ENCODE measurements around the gene NCR2.

Gene NCR2

GRCh38 chr6:41346441-41346840 lies 11.0 kb downstream of the NCR2 start:
- H4K20me1 ChIP-seq (ENCODE audit: insufficient read depth, low read length): no peaks in the 10 kb centered on the region
- H3K9me3 ChIP-seq (ENCODE audit: low read length): no peaks in the 10 kb centered on the region
- H2AFZ ChIP-seq (ENCODE audit: low read length): no peak overlapping the region
- peaks cover 5% of the 10 kb centered on the region for H3K27me3 ChIP-seq (ENCODE audit: insufficient read depth, low read length)
- no peak for TF ChIP-seq EZH2 (IDR thresholded peaks at IDR 0.05; ENCODE audit: borderline replicate concordance, low read length)
- TF ChIP-seq, protein P1, sequence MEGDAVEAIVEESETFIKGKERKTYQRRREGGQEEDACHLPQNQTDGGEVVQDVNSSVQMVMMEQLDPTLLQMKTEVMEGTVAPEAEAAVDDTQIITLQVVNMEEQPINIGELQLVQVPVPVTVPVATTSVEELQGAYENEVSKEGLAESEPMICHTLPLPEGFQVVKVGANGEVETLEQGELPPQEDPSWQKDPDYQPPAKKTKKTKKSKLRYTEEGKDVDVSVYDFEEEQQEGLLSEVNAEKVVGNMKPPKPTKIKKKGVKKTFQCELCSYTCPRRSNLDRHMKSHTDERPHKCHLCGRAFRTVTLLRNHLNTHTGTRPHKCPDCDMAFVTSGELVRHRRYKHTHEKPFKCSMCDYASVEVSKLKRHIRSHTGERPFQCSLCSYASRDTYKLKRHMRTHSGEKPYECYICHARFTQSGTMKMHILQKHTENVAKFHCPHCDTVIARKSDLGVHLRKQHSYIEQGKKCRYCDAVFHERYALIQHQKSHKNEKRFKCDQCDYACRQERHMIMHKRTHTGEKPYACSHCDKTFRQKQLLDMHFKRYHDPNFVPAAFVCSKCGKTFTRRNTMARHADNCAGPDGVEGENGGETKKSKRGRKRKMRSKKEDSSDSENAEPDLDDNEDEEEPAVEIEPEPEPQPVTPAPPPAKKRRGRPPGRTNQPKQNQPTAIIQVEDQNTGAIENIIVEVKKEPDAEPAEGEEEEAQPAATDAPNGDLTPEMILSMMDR (IDR thresholded peaks at IDR 0.05; ENCODE audit: low read length): no peak
- no peaks in the 10 kb centered on the region for H3K36me3 ChIP-seq (ENCODE audit: insufficient read depth, low read length)
- H3K4me2 ChIP-seq (ENCODE audit: low read length): no peak overlapping the region
- no peaks in the 10 kb centered on the region for H3K9me2 ChIP-seq (ENCODE audit: low read depth, low read length)
- no peak overlapping the region for H3K4me3 ChIP-seq (ENCODE audit: low read depth, low read length, poor library complexity, severe bottlenecking)
- no peak overlapping the region for H3K27ac ChIP-seq (ENCODE audit: low read depth, low read length, poor library complexity, severe bottlenecking)
- no peaks in the 10 kb centered on the region for H3F3A ChIP-seq (ENCODE audit: insufficient read depth, low read length)
- H3K9ac ChIP-seq (ENCODE audit: low read length): no peak overlapping the region
- no peaks in the 10 kb centered on the region for H3K4me1 ChIP-seq (ENCODE audit: insufficient read depth, low read length, severe bottlenecking)
- no peaks in the 10 kb centered on the region for H3K79me2 ChIP-seq (ENCODE audit: insufficient read depth, low read length)

DNA sequence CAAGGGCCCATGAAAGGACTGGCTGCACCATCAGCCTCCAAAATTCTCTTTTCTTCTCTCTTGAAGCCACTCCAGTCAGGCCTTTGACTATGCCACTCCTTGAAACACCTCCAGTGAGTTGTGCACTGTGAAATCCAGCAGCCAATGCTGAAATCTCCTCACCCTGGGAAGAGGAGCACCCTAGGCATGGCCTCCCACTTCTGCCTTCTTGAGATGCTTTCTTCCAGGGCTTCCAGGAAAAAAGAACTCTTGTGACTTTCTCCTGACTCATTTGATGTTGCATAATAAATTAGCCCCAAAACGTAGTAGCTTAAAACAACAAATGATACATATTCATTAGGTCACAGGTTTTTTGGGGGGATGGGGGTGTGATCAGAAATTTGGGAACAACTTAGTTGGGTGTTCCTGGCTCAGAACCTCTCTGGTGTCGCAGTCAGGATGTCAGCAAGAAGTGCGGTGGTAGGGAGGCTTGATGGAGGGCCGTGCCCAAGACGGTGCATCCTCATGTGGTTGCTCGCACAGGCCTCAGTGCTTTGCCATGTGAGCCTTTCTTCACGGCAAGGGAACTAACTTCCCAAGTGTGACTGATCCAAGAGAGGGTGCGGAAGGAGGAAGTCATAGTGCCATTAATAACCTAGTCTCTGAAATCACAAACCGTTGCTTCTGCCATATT lies 12.1 kb downstream of the NCR2 start:
- Histone ChIP-seq H3K9me2 (ENCODE audit: low read depth, low read length) (no peaks in the 10 kb centered on the region), H3K36me3 (ENCODE audit: insufficient read depth, low read length) (no peaks in the 10 kb centered on the region), H3F3A (ENCODE audit: insufficient read depth, low read length) (no peaks in the 10 kb centered on the region), H3K9me3 (ENCODE audit: low read length) (no peaks in the 10 kb centered on the region), H3K27me3 (ENCODE audit: insufficient read depth, low read length) (peaks cover 7% of the 10 kb centered on the region), H3K79me2 (ENCODE audit: insufficient read depth, low read length) (no peaks in the 10 kb centered on the region), H4K20me1 (ENCODE audit: insufficient read depth, low read length) (no peaks in the 10 kb centered on the region), H3K27ac (ENCODE audit: low read depth, low read length, poor library complexity, severe bottlenecking) (no peak overlapping the region), H3K4me3 (ENCODE audit: low read depth, low read length, poor library complexity, severe bottlenecking) (no peak overlapping the region), H3K4me1 (ENCODE audit: insufficient read depth, low read length, severe bottlenecking) (no peaks in the 10 kb centered on the region), H3K9ac (ENCODE audit: low read length) (no peak overlapping the region), H2AFZ (ENCODE audit: low read length) (no peak overlapping the region), H3K4me2 (ENCODE audit: low read length) (no peak overlapping the region)
- TF ChIP-seq EZH2 (IDR thresholded peaks at IDR 0.05; ENCODE audit: borderline replicate concordance, low read length): no peak
- TF ChIP-seq, protein P1 (IDR thresholded peaks at IDR 0.05; ENCODE audit: low read length): no peak

- no peaks in the 10 kb centered on the region for H3K36me3 ChIP-seq (ENCODE audit: insufficient read depth, low read length)
- H3K27ac ChIP-seq (ENCODE audit: low read depth, low read length, poor library complexity, severe bottlenecking): no peak overlapping the region
- H3K4me1 ChIP-seq (ENCODE audit: insufficient read depth, low read length, severe bottlenecking): no peaks in the 10 kb centered on the region
- H3K9me3 ChIP-seq (ENCODE audit: low read length): no peaks in the 10 kb centered on the region
- H3K9me2 ChIP-seq (ENCODE audit: low read depth, low read length): no peaks in the 10 kb centered on the region
- no peaks in the 10 kb centered on the region for H3F3A ChIP-seq (ENCODE audit: insufficient read depth, low read length)
- H3K4me2 ChIP-seq (ENCODE audit: low read length): no peak overlapping the region
- no peak overlapping the region for H2AFZ ChIP-seq (ENCODE audit: low read length)
- no peak overlapping the region for H3K4me3 ChIP-seq (ENCODE audit: low read depth, low read length, poor library complexity, severe bottlenecking)
- H3K27me3 ChIP-seq (ENCODE audit: insufficient read depth, low read length): peaks cover 12% of the 10 kb centered on the region; the same call in 1 of the 2 replicates
- H3K79me2 ChIP-seq (ENCODE audit: insufficient read depth, low read length): no peaks in the 10 kb centered on the region
- no peak overlapping the region for H3K9ac ChIP-seq (ENCODE audit: low read length)
- H4K20me1 ChIP-seq (ENCODE audit: insufficient read depth, low read length): no peaks in the 10 kb centered on the region
- no peak for TF ChIP-seq EZH2 (IDR thresholded peaks at IDR 0.05; ENCODE audit: borderline replicate concordance, low read length)
- TF ChIP-seq, protein P1 (IDR thresholded peaks at IDR 0.05; ENCODE audit: low read length): no peak
Observed at GRCh38 chr6:41348934-41349333, 13.5 kb downstream of the NCR2 start.
